Stomach (tissue), 9 donors: ENCODE data around the gene PTPRM. TPM values are rescaled to one million over a fixed set of nuclear protein-coding genes. Genes with fewer than 3 reads are reported as not detected.

ENCODE experiments used
- DNase-seq, 2 donors: peaks; one replicate each; pipeline versions ENCODE4 v3.0.0 to v3.0.0-alpha.2; 2013 to 2019
- H3K27ac ChIP-seq, 5 donors: fragments of 200-600 bp in 4 of 5; sonication (generic) in 4 of 5; one replicate each; pipeline ENCODE4 v1.5.1; 2013 to 2019; ENCODE audit warnings: mild to moderate bottlenecking in 1 of 5, moderate library complexity in 1 of 5
- H3K27me3 ChIP-seq, 3 donors: fragments of 200-600 bp; sonication (generic); one replicate each; pipeline ENCODE4 v1.5.1; 2017 to 2019; ENCODE audit warnings: mixed run types in 1 of 3
- H3K36me3 ChIP-seq, 4 donors: fragments of 200-600 bp; sonication (generic); 1 replicate in 3 of 4; 2 replicates in 1 of 4; pipeline ENCODE4 v1.5.1; 2016 to 2019
- H3K4me1 ChIP-seq, 4 donors: fragments of 200-600 bp; sonication (generic); one replicate each; pipeline ENCODE4 v1.5.1; 2016 to 2019
- H3K4me3 ChIP-seq, 4 donors: fragments of 200-600 bp; sonication (generic) in 3 of 4; one replicate each; pipeline ENCODE4 v1.5.1; 2016 to 2019; ENCODE audit warnings: mild to moderate bottlenecking in 1 of 4
- H3K9me3 ChIP-seq, 4 donors: fragments of 200-600 bp; sonication (generic); one replicate each; pipeline ENCODE4 v1.5.1; 2016 to 2019
- EP300 ChIP-seq: sonication (generic); formaldehyde crosslinking; IDR thresholded peaks from one replicate; pipeline ENCODE4 v1.6.1; 2017; ENCODE audit warnings: antibody characterized with exemption
- POLR2A ChIP-seq, 4 donors: fragments of 450-650 bp; IDR thresholded peaks; one replicate each; pipeline ENCODE4 v1.6.1; 2016; ENCODE audit warnings: antibody characterized with exemption in 4 of 4, control low read depth in 2 of 4, mild to moderate bottlenecking in 1 of 4, moderate library complexity in 1 of 4
- POLR2AphosphoS5 ChIP-seq, 3 donors: sonication (generic); formaldehyde crosslinking; IDR thresholded peaks; one replicate each; pipeline ENCODE4 v1.6.1; 2016; ENCODE audit warnings: antibody characterized with exemption in 3 of 3
- WGBS, 5 donors: extraction: QIAGEN DNeasy Blood & Tissue Kit in 3 of 5; methylation state at CpG; one replicate each; pipeline versions ENCODE4 v1.1.5 to v1.1.7; 2013 to 2018; 5-methylcytosine and 5-hydroxymethylcytosine counted together
- intact Hi-C: fragments of 100-400 bp; cut with DNase I; formaldehyde crosslinking; loops from one replicate; pipeline ENCODE4 v1.15.1; 2023; ENCODE audit warnings: low total_unique reads
- polyA plus RNA-seq, 3 donors: library from polyadenylated mRNA; stranded (reverse); fragments of 200-250 nt; gene quantifications; one replicate each; pipeline ENCODE4 v1.2.3, GENCODE V29; 2013
- total RNA-seq, 5 donors: library from RNA; depleted of rRNA; stranded (reverse); fragments of >200 nt; gene quantifications; one replicate each; pipeline versions ENCODE4 v1.1.0 to v1.2.3, GENCODE V29; 2014 to 2016
- TF ChIP-seq, protein P1 (sequence below), 7 experiments: fragments of 450-650 bp in 4 of 7; fragments of 200-600 bp in 3 of 7; sonication (generic) in 3 of 7; IDR thresholded peaks; one replicate each; pipeline ENCODE4 v1.5.1; 2016 to 2019; ENCODE audit warnings: antibody characterized with exemption in 7 of 7, control low read depth in 2 of 7, mild to moderate bottlenecking in 1 of 7
- donor health status: healthy with polysubstance abuse.
- donor health status: Bipolar disorder and iron deficiency.
- donor health status: healthy.

Gene PTPRM
- total and polyA plus RNA-seq, 8 donors, result 7.5 to 246 (median 58.2) TPM

DNA sequence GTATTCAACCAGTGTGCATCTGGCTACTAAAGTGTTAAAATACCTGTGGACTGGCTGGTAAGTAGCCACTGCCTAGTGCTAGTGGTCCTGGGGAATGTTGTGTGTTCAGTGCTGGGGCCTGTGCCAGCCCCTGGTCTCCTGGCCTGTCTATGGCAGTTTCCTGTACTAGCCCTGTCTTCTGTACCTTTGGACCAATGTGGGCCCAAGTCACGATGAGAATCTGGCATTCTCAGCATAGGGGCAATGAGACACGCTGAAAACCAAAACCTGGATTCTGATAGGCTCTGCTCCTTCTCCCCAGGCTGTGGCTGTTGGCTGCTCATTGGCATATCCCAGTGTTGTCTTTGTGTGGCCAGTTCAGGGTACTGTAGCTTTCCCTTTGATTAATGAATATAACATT is 170.4 kb downstream of the PTPRM start:
- peaks cover 12 to 49% (median 37%) of the 10 kb centered on the region in 4 donors for H3K4me1 ChIP-seq
- H3K9me3 ChIP-seq, result no peaks in the 10 kb centered on the region
- 39 to 89% (median 49%) methylated on average over 2 of the region's 2 CpGs for WGBS, 5 donors
- H3K27ac ChIP-seq, result peak overlapping the region in 1 of 5 donors; percentile 42
- TF ChIP-seq, protein P1, sequence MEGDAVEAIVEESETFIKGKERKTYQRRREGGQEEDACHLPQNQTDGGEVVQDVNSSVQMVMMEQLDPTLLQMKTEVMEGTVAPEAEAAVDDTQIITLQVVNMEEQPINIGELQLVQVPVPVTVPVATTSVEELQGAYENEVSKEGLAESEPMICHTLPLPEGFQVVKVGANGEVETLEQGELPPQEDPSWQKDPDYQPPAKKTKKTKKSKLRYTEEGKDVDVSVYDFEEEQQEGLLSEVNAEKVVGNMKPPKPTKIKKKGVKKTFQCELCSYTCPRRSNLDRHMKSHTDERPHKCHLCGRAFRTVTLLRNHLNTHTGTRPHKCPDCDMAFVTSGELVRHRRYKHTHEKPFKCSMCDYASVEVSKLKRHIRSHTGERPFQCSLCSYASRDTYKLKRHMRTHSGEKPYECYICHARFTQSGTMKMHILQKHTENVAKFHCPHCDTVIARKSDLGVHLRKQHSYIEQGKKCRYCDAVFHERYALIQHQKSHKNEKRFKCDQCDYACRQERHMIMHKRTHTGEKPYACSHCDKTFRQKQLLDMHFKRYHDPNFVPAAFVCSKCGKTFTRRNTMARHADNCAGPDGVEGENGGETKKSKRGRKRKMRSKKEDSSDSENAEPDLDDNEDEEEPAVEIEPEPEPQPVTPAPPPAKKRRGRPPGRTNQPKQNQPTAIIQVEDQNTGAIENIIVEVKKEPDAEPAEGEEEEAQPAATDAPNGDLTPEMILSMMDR (IDR thresholded peaks at IDR 0.05), result no peak
- TF ChIP-seq EP300 (no peak), POLR2AphosphoS5 (IDR thresholded peaks at IDR 0.05) (no peak), POLR2A (IDR thresholded peaks at IDR 0.05) (no peak)
- H3K27me3 ChIP-seq, result no peaks in the 10 kb centered on the region
- H3K4me3 ChIP-seq, result no peak overlapping the region
- intact Hi-C loops, result no loop called here
- peak in 1 of 2 donors; percentile 40 for DNase-seq
- no peaks in the 10 kb centered on the region for H3K36me3 ChIP-seq

DNA sequence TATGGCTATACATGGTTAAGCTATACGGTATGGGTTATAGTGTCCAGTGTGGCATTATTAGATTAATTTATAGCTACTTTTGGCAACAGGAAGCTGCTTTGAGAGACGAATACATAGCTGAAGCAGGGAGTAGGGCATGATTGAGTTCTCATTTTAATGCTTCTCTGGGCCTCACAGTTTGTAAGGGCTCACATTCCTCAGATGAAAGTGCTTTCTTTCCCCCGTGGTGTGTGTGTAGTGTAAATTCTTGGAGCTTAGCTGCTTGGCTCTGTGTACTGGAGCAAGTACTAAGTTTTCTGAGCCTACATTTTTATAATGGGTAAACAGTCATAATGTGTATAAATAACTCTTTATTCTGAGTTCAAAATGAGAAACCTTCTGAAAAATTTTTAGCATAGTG is 173.7 kb downstream of the PTPRM start:
- H3K4me3 ChIP-seq, result no peak overlapping the region
- peak in 1 of 2 donors; percentile 56 for DNase-seq
- H3K9me3 ChIP-seq, result no peaks in the 10 kb centered on the region
- intact Hi-C loops, result no loop called here
- WGBS, 5 donors, result 30 to 36% (median 33%) methylated on average over 3 of the region's 3 CpGs
- peak overlapping the region in 3 of 5 donors; percentile 2 to 40 (median 22) for H3K27ac ChIP-seq
- H3K27me3 ChIP-seq, result no peaks in the 10 kb centered on the region
- peaks cover 1 to 51% (median 32%) of the 10 kb centered on the region in 4 donors for H3K4me1 ChIP-seq
- no peaks in the 10 kb centered on the region for H3K36me3 ChIP-seq
- TF ChIP-seq, protein P1 (IDR thresholded peaks at IDR 0.05), result no peak
- TF ChIP-seq POLR2AphosphoS5 (IDR thresholded peaks at IDR 0.05) (no peak), EP300 (no peak), POLR2A (IDR thresholded peaks at IDR 0.05) (no peak)

DNA sequence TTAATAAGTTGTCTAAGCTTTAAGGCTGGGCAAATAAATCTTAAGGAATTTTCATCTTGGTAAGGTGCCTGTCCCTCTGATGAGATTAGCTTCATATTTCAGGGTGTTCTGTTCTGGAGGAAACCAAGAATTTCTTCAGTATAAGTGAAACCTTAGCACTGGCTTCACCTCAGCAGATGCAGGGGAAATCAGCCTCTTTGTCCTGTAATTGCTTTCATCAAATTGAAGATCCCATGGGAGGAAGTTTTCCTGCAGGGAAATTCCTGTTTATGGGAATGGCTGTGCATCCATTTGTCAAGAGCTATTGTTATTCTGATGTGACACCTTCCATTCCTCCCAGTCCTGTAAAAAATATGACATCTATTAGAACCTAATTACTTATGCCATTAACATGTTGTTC is 174.5 kb downstream of the PTPRM start:
- no peaks in the 10 kb centered on the region for H3K27me3 ChIP-seq
- H3K4me1 ChIP-seq, result peaks cover 0 to 47% (median 26%) of the 10 kb centered on the region in 4 donors
- no peak overlapping the region for H3K4me3 ChIP-seq
- TF ChIP-seq EP300 (no peak), POLR2AphosphoS5 (IDR thresholded peaks at IDR 0.05) (no peak), POLR2A (IDR thresholded peaks at IDR 0.05) (no peak)
- TF ChIP-seq, protein P1 (IDR thresholded peaks at IDR 0.05), result no peak
- DNase-seq, result no peak
- intact Hi-C loops, result no loop called here
- H3K27ac ChIP-seq, result no peak overlapping the region
- no peaks in the 10 kb centered on the region for H3K9me3 ChIP-seq
- H3K36me3 ChIP-seq, result no peaks in the 10 kb centered on the region

DNA sequence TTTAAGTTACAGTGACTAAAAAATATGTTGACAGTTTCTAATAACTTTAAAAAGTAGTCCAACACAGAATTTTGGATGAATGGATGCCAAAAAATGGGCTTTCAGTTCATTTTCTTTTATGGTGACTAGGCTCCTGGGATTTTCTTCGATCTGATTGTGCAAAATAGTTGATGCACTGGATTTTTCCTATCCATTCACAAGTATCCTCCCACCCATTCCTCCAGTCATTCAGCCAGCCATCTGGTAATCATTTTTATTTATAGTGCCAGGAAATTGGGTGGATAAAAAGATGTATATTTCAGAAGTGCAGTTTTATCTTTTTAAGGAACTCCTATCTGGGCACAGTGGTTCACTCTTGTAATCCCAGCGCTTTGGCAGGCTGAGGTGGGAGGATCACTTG is 175.1 kb downstream of the PTPRM start:
- Histone ChIP-seq H3K36me3 (no peaks in the 10 kb centered on the region), H3K9me3 (no peaks in the 10 kb centered on the region), H3K4me3 (no peak overlapping the region), H3K27ac (no peak overlapping the region), H3K4me1 (peaks cover 0 to 47% (median 22%) of the 10 kb centered on the region in 4 donors), H3K27me3 (no peaks in the 10 kb centered on the region)
- 75 to 91% (median 87%) methylated on average over 2 of the region's 2 CpGs for WGBS, 5 donors
- peak in 1 of 2 donors; percentile 28 for DNase-seq
- TF ChIP-seq POLR2AphosphoS5 (IDR thresholded peaks at IDR 0.05), result no peak
- TF ChIP-seq POLR2A (IDR thresholded peaks at IDR 0.05), result no peak
- TF ChIP-seq, protein P1 (IDR thresholded peaks at IDR 0.05), result no peak
- no peak for TF ChIP-seq EP300
- intact Hi-C loops, result no loop called here
